Activated T-cell treated with anti-CD3 and anti-CD28 coated beads for 24 hours (primary cell): ENCODE measurements around the gene ZFP2.

Source experiments
- DNase-seq: peaks from one replicate; pipeline ENCODE4 v3.0.0-alpha.2; 2020; ENCODE audit warnings: low read depth

Gene ZFP2

DNA sequence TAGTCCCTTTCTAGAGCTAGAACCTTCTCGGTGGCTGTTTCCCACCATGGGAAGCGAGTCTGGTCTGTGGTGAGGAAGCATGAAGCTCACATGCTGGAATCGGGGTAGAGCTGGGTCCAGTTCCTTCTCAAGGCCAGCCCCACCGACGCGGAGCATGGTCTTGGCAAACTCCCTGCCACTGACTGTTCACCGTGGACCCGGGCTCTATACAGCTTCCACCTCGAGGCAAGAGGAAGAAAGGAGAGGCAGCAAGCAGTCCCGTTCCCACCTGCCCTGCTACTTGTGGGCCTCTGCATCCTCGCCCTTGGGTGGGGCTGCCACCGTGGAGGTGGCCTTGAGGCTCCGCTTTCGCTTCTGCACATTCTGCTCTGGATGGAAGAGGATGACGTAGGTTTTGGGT lies 85.7 kb downstream of the ZFP2 start:
- DNase-seq = no peak
